Esophagus squamous epithelium (tissue), 4 donors: ENCODE data around the gene ADGRE1.

Experiments used
- POLR2A ChIP-seq, 4 donors: fragments of 450-650 bp; IDR thresholded peaks; one replicate each; pipeline ENCODE4 v1.6.1; 2017; ENCODE audit warnings: antibody characterized with exemption in 4 of 4, mild to moderate bottlenecking in 4 of 4, moderate library complexity in 3 of 4
- TF ChIP-seq, protein P1 (sequence below), 6 experiments: fragments of 450-650 bp in 4 of 6; fragments of 200-600 bp in 2 of 6; sonication (generic) in 2 of 6; IDR thresholded peaks; one replicate each; pipeline ENCODE4 v1.5.1; 2016 to 2019; ENCODE audit warnings: antibody characterized with exemption in 6 of 6, mild to moderate bottlenecking in 4 of 6, moderate library complexity in 4 of 6

DNA sequence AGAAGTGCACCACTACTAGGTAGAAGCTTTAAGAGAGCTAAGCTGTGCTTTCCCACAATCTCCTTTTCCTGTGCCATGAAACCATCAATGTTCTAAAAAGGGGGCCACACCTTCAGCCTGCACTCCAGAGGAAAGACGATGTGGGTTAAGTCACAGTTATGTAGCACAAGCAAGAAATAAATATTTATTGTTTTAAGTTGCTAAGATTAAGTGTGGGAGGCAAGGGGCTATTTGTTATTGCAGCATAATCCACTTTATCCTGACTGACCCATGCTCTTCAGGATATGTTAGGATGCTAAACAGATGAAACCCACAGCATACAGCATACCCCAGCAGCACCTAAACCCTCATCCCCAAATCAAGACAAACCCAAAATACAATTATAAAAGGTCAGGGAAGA is 69.2 kb downstream of the ADGRE1 start:
- TF ChIP-seq, protein P1, sequence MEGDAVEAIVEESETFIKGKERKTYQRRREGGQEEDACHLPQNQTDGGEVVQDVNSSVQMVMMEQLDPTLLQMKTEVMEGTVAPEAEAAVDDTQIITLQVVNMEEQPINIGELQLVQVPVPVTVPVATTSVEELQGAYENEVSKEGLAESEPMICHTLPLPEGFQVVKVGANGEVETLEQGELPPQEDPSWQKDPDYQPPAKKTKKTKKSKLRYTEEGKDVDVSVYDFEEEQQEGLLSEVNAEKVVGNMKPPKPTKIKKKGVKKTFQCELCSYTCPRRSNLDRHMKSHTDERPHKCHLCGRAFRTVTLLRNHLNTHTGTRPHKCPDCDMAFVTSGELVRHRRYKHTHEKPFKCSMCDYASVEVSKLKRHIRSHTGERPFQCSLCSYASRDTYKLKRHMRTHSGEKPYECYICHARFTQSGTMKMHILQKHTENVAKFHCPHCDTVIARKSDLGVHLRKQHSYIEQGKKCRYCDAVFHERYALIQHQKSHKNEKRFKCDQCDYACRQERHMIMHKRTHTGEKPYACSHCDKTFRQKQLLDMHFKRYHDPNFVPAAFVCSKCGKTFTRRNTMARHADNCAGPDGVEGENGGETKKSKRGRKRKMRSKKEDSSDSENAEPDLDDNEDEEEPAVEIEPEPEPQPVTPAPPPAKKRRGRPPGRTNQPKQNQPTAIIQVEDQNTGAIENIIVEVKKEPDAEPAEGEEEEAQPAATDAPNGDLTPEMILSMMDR (IDR thresholded peaks at IDR 0.05) = no peak
- TF ChIP-seq POLR2A (IDR thresholded peaks at IDR 0.05) = no peak
